ENCODE measurements around the gene CCDC57.

The CCDC57 gene

GRCh38 chr17:82051776-82052637 lies 160.6 kb downstream of the CCDC57 start, which contains the start of the genes GPS1 and RFNG:
Gene GPS1 (plus strand): TSS chr17:82051898. CDS start chr17:82051932, 34 bp downstream.
Gene RFNG (minus strand): TSS chr17:82051811. CDS start chr17:82051766, 45 bp downstream.
- Histone ChIP-seq H3K36me3 (replicated peaks; ENCODE audit: insufficient read depth, low read length) (no peaks in the 10 kb centered on the region; the same call in 1 of the 2 replicates), H3K27ac (ENCODE audit: low read length) (no peak within 1 kb of the TSS), H3K4me2 (ENCODE audit: low read depth, low read length) (peak within 1 kb of the TSS; percentile 98), H3K9me3 (replicated peaks; ENCODE audit: insufficient read depth, low read length) (no peaks in the 10 kb centered on the region), H4K20me1 (ENCODE audit: insufficient read depth, low read length) (no peaks in the 10 kb centered on the region), H3K9me2 (replicated peaks; ENCODE audit: insufficient read depth, low read length) (no peaks in the 10 kb centered on the region), H3K27me3 (replicated peaks; ENCODE audit: insufficient read depth, low read length) (no peaks in the 10 kb centered on the region), H3K4me1 (ENCODE audit: low read length) (peaks cover 7% of the 10 kb centered on the region; the same call in 1 of the 2 replicates), H3K9ac (ENCODE audit: low read length) (peak within 1 kb of the TSS; percentile 77), H3F3A (ENCODE audit: insufficient read depth, low read length) (no peaks in the 10 kb centered on the region), H3K79me2 (ENCODE audit: low read length) (peaks cover 24% of the 10 kb centered on the region), H3K4me3 (ENCODE audit: low read length) (peak within 1 kb of the TSS; percentile 83), H2AFZ (ENCODE audit: low read length) (peak within 1 kb of the TSS; percentile 51)
- TF ChIP-seq EZH2 (optimal IDR thresholded peaks at IDR 0.05; ENCODE audit: low read depth, low read length): no peak
- TF ChIP-seq CTCF (IDR thresholded peaks at IDR 0.05; ENCODE audit: low read length): no peak
- TF ChIP-seq EZH2phosphoT487 (IDR thresholded peaks at IDR 0.05; ENCODE audit: low read length): no peak
- DNase-seq: peak; percentile 83

All from MM.1S (cell line).